OCI-LY3 (cell line): Measurements from ENCODE around the gene OR7A5.

Source experiments
- EZH2phosphoT487 ChIP-seq: fragments of 200-600 bp; shearing (Covaris generic); IDR thresholded peaks from 2 replicates; pipeline ENCODE4 v1.6.1; 2018; ENCODE audit warnings: antibody characterized with exemption, mixed run types, low read depth
- TF ChIP-seq, protein P1 (sequence below): fragments of 200-600, 300-600 bp; sonication (generic); IDR thresholded peaks from 2 replicates; pipeline ENCODE4 v1.5.1; 2014; ENCODE audit warnings: antibody characterized with exemption, low read length, low read depth

GRCh38 chr19:14840206-14840605 lies 5.2 kb upstream of the OR7A5 start:
- TF ChIP-seq, protein P1, sequence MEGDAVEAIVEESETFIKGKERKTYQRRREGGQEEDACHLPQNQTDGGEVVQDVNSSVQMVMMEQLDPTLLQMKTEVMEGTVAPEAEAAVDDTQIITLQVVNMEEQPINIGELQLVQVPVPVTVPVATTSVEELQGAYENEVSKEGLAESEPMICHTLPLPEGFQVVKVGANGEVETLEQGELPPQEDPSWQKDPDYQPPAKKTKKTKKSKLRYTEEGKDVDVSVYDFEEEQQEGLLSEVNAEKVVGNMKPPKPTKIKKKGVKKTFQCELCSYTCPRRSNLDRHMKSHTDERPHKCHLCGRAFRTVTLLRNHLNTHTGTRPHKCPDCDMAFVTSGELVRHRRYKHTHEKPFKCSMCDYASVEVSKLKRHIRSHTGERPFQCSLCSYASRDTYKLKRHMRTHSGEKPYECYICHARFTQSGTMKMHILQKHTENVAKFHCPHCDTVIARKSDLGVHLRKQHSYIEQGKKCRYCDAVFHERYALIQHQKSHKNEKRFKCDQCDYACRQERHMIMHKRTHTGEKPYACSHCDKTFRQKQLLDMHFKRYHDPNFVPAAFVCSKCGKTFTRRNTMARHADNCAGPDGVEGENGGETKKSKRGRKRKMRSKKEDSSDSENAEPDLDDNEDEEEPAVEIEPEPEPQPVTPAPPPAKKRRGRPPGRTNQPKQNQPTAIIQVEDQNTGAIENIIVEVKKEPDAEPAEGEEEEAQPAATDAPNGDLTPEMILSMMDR: no peak
- TF ChIP-seq EZH2phosphoT487: no peak
